ENCODE results near the gene SLC37A3.

SLC37A3 gene

GRCh38 chr7:140400381-140400780 lies 2.1 kb upstream of the SLC37A3 start:
- DNase-seq = no peak

GRCh38 chr7:140398821-140399220 lies 491 bp upstream of the SLC37A3 start:
- DNase-seq = no peak

GRCh38 chr7:140393756-140394306 lies 4.5 kb downstream of the SLC37A3 start:
- DNase-seq = no peak

GRCh38 chr7:140391634-140392033 lies 6.7 kb downstream of the SLC37A3 start:
- DNase-seq = no peak

GRCh38 chr7:140390466-140391190 lies 7.7 kb downstream of the SLC37A3 start:
- DNase-seq = peak; percentile 8

DNA sequence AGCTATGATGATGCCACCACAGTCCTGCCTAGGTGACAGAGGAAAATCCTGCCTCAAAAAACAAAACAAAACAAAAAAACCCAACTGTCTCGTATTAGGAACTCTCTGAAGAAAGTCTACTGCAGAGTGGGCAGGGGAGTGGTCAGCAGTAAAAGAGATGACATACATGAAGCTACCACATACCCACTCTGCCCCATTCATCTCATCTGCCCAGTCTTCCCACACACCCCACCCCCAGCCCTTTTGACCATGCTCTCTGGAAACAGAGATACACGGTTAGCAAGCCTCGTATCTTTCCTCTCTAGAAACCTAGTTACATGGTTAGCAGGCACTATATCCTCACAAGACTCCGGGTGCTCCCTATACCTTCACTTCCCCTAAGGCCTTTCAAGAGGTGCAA lies 8.3 kb downstream of the SLC37A3 start:
- no peak for DNase-seq

- DNase-seq = no peak
Observed at GRCh38 chr7:140389445-140389844, 8.9 kb downstream of the SLC37A3 start.

DNA sequence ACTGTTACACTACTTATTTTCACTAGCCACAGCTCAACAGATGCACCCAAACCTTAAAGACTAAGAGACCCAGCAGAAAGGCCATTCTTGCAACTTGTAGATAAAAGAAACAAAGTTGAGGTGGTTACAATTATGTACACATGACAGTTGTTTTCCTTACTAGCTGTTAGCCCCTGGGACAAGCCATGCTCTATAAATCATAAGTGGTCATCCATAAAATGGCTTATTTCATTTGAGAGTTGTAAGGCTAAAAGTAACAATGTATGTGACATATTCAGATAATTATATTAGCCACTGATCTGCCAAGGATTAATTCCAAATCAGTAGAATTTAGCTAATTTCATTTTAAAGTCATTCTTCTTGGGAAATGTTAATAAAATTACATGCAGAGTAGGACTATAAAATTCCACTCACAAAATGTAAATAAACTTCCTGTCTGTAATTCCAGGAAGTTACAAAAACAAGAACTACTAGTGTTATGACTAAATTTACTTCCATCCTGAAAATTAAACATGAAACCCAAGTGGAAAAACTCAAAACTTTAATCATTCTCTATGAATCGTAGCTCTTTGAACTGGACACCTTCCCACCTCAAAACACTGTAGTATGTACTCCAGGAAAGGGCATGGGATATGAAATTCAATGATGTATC lies 13.3 kb downstream of the SLC37A3 start:
- DNase-seq = no peak

GRCh38 chr7:140383954-140384713 lies 14.2 kb downstream of the SLC37A3 start:
- no peak for DNase-seq

DNA sequence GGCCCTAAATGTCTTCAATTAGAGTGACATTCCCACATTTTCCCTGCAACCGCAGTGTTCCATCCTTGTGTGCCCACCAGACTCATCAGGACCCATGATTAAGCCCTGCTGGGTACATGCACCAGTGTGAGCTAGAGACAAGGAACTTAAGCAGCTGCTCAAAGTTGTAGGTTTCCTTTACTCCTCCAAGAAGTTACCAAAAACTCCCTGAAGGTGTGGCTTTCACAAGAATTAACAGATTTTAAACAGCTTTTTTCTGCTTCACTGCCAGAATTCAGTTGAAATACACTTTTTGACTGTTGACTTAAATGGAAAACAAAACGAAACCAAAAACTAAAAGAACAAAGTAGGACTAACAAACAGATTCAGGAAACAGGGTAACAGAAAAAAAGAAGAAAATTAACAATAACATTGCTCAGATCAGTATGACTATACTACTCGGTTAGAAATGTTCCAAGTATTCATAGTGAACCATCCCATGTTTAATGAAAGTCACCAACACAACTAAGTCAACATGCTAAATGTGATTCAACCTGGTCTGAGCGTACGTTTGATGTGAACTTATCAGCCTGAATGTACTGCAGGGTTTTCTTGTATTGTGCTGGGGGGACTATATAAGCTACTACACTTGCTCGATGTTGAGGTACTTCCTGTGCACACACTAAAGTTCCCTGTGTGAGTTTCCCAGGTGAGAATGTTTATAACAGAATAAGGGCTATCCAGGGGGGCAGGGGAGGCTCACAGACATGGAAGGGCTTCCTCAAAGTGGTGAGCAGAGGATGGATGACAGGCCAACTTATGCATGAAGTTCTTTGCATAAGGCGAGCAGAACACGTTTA lies 22.2 kb downstream of the SLC37A3 start:
- no peak for DNase-seq

- no peak for DNase-seq
Observed at GRCh38 chr7:140375323-140375722, 23.0 kb downstream of the SLC37A3 start.

- DNase-seq = no peak
Observed at GRCh38 chr7:140369294-140369693, 29.0 kb downstream of the SLC37A3 start.

DNA sequence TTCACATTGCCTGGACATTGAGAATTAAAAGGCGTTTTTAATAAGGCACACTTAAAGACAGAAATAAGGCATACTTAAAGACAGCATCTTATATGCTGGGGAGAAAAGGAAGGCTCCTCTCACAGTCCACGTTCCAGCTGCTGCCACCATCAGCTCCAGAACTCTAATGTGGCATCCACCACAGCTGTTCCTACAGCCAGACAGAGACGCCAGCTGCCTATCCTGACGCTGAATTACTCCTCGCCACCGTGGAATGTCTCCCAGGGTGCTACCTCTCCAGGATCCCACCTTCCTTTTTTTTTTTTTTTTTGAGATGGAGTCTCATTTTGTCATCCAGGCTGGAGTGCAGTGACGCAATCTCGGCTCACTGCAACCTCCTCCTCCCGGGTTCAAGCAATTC lies 30.8 kb downstream of the SLC37A3 start:
- no peak for DNase-seq

GRCh38 chr7:140364819-140365218 lies 33.5 kb downstream of the SLC37A3 start:
- no peak for DNase-seq

- no peak for DNase-seq
Observed at GRCh38 chr7:140360697-140361229, 37.6 kb downstream of the SLC37A3 start.

DNA sequence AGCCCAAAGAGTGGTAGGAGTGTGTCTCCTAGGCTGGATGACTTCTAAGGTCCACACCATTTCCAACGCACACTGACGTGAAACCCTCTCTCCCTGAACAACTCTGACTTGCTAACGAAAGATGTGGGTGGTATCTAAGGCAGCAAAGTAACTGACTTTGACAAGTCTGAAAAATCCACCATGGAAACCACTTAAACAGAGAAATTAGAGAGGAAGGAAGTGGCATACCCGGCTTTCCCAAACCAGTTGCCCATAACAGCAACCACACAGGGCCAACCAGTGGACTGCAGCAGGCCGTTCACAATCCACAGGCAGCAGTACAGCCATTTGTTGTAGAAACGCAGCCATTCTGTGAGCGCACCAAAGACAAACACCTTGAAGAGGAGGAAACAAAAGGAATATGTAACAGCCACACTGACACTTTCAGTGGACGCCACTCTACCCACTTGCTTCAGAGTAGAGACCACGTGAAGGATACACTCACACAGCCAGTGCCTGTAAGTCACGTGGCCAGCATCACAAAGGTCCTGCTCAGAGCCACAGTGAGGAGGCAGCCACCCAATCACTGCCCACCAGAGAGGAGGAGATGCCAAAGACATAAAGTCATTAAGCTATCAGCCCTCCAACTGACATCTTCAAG lies 39.8 kb downstream of the SLC37A3 start:
- no peak for DNase-seq

- no peak for DNase-seq
Observed at GRCh38 chr7:140358024-140358411, 40.3 kb downstream of the SLC37A3 start.

DNA sequence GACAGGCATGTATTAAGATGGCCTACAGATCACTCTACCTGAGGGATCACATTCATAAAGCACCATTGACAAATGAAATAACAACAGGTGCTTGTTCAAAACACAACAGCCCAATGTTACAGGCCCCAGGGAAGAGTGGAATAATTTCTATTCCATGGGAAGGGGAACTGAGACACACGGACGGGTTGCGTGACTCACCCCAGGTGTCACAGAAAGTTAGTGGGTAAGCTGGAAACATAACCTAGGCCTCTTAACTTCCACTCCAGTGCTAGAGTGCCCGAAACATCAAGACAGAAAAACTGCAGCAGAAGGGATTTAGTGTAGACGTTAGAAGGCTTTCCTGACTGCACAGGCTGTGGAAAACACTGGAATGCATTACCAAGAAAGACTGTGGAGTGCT lies 48.3 kb downstream of the SLC37A3 start:
- DNase-seq = no peak

- peak; percentile 38 for DNase-seq
Observed at GRCh38 chr7:140349144-140349771, 49.1 kb downstream of the SLC37A3 start.

DNA sequence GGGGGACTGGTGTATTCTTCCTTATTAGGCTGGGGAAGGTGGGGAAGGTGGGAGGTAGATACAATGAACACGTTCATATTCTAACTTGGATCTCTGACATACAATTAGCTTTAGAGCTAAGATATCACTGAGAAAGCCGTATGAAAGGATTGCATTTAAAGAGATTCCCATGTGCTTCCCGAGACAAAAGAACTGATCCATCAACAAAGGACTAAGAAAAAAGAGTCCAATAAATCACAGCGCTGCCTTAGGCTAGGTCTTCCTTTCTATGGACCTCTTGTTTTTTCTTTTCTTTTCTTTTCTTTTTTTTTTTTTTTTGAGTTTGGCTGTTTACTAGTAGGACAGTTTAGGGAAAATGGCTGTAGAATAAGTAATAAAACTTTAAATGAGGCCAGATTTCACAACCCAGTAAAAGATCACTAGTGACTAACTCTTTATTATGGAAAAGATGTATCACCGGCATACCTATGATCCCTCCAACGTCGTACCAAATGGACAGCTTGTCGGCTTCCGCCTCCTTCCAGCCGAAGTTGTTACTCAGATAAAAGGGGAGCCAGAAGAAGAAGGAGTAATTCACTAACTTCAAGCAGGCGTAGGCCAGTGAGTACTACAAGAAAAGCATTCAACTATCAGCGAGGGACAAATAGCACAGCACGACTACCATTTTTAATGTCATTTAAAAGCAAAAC lies 50.0 kb downstream of the SLC37A3 start:
- no peak for DNase-seq

DNA sequence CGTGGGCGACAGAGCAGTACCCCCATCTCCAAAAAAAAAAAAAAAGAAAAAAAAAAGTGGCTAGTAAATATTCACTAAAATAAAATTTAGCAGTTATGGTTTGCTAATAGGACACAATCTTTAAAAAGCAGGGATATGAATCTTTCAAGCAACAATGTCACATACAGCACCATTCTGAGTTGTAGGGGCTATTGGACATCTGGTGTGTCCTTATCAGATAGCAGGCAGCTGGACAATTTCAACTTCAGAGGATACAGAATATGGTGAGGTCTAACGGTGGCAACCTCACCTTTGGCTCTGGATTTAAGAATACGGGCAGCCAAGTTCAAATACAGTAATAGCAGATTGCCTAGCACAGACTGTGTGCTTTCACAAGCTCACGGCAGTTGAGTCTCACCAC lies 51.1 kb downstream of the SLC37A3 start:
- DNase-seq = no peak
